Measurements from ENCODE around the gene KCNQ1. TPM values are rescaled to one million over a fixed set of nuclear protein-coding genes. Genes with fewer than 3 reads are reported as not detected.
"Not testable (repeated sequence)": the region's sequence is repeated elsewhere in the genome, so short reads cannot be mapped to it uniquely, and the experiment has no call there.

Gene KCNQ1
- total and polyA plus RNA-seq, 7 donors: 0.48 to 3.1 (median 1.1) TPM

- no peak for DNase-seq
- no peaks in the 10 kb centered on the region for H3K27me3 ChIP-seq (ENCODE audit: insufficient read depth in 3 of 3, low read length in 2 of 3)
- intact Hi-C loops (cut with DNase I): no loop called here
Observed at GRCh38 chr11:2612884-2613571, 168.2 kb downstream of the KCNQ1 start.

GRCh38 chr11:2621894-2622293 lies 177.1 kb downstream of the KCNQ1 start:
- no peak overlapping the region for H3K4me3 ChIP-seq
- no peak overlapping the region for H3K27ac ChIP-seq
- H3K4me1 ChIP-seq: no peaks in the 10 kb centered on the region
- no peaks in the 10 kb centered on the region for H3K36me3 ChIP-seq (ENCODE audit: insufficient read depth in 1 of 2, low read depth in 1 of 2)
- ATAC-seq (no peak), DNase-seq (no peak)
- WGBS, 3 donors: 24 to 29% (median 28%) methylated on average over 3 of the region's 3 CpGs
- no peak for TF ChIP-seq CTCF (IDR thresholded peaks at IDR 0.05)
- no peaks in the 10 kb centered on the region for H3K9me3 ChIP-seq
- no peaks in the 10 kb centered on the region for H3K27me3 ChIP-seq (ENCODE audit: insufficient read depth in 3 of 3, low read length in 2 of 3)
- intact Hi-C loops (cut with DNase I): no loop called here

More at GRCh38 chr11:2612884-2613571, 168.2 kb downstream of the KCNQ1 start:
- Histone ChIP-seq H3K36me3 (ENCODE audit: insufficient read depth in 1 of 2, low read depth in 1 of 2) (no peaks in the 10 kb centered on the region), H3K9me3 (peaks cover 7% of the 10 kb centered on the region), H3K27ac (no peak overlapping the region), H3K4me1 (no peaks in the 10 kb centered on the region), H3K4me3 (no peak overlapping the region)
- TF ChIP-seq CTCF (IDR thresholded peaks at IDR 0.05): no peak
- ATAC-seq: no peak
- WGBS, 3 donors: 79 to 82% (median 80%) methylated on average over 4 of the region's 4 CpGs

DNA sequence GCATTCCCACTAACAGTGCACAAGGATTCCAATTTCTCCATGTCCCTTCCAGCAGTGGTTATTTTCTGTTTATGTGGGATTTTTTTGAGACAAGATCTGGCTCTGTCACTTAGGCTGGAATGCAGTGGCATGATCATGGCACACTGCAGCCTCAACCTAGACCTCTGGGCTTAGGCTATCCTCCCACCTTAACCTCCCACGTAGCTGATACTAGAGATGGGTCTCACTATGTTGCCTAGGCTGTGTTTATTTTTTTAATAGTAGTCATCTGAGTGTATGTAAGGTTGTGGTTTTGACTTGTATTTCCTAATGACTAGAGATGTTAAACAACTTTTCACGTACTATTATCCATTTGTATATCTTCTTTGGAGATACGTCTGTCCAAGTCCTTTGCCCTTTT lies 180.4 kb downstream of the KCNQ1 start:
- H3K36me3 ChIP-seq (ENCODE audit: insufficient read depth in 1 of 2, low read depth in 1 of 2): no peaks in the 10 kb centered on the region
- H3K9me3 ChIP-seq: peaks cover 4% of the 10 kb centered on the region
- H3K4me1 ChIP-seq: no peaks in the 10 kb centered on the region
- WGBS, 3 donors: 59 to 63% (median 61%) methylated on average over 3 of the region's 3 CpGs
- intact Hi-C loops (cut with DNase I): no loop called here
- H3K27me3 ChIP-seq (ENCODE audit: insufficient read depth in 3 of 3, low read length in 2 of 3): no peaks in the 10 kb centered on the region
- no peak for ATAC-seq
- H3K27ac ChIP-seq: no peak overlapping the region
- H3K4me3 ChIP-seq: no peak overlapping the region
- DNase-seq: no peak
- TF ChIP-seq CTCF (IDR thresholded peaks at IDR 0.05): no peak

- H3K4me3 ChIP-seq: no peak overlapping the region
- no peaks in the 10 kb centered on the region for H3K27me3 ChIP-seq (ENCODE audit: insufficient read depth in 3 of 3, low read length in 2 of 3)
- intact Hi-C loops (cut with DNase I): no loop called here
- TF ChIP-seq CTCF (IDR thresholded peaks at IDR 0.05): no peak
- ATAC-seq (no peak), DNase-seq (no peak)
- peaks cover 43% of the 10 kb centered on the region for H3K9me3 ChIP-seq
- no peak overlapping the region for H3K27ac ChIP-seq
- whole genome bisulfite sequencing, 3 donors: 86 to 92% (median 90%) methylated on average over 1 of the region's 1 CpG
- H3K36me3 ChIP-seq (ENCODE audit: insufficient read depth in 1 of 2, low read depth in 1 of 2): no peaks in the 10 kb centered on the region
- H3K4me1 ChIP-seq: no peaks in the 10 kb centered on the region
Observed at GRCh38 chr11:2630679-2631078, 185.9 kb downstream of the KCNQ1 start.

GRCh38 chr11:2631161-2631560 lies 186.4 kb downstream of the KCNQ1 start:
- Histone ChIP-seq H3K27ac (no peak overlapping the region), H3K4me1 (no peaks in the 10 kb centered on the region), H3K9me3 (peaks cover 43% of the 10 kb centered on the region), H3K27me3 (ENCODE audit: insufficient read depth in 3 of 3, low read length in 2 of 3) (no peaks in the 10 kb centered on the region), H3K4me3 (no peak overlapping the region), H3K36me3 (ENCODE audit: insufficient read depth in 1 of 2, low read depth in 1 of 2) (no peaks in the 10 kb centered on the region)
- TF ChIP-seq CTCF (IDR thresholded peaks at IDR 0.05): no peak
- DNase-seq: no peak
- intact Hi-C loops (cut with DNase I): no loop called here
- WGBS, 3 donors: 52 to 67% (median 65%) methylated on average over 1 of the region's 1 CpG
- ATAC-seq: no peak

- 93 to 95% (median 95%) methylated on average over 11 to 13 of the region's 13 CpGs for WGBS, 3 donors
- peaks cover 44% of the 10 kb centered on the region for H3K9me3 ChIP-seq
- H3K27me3 ChIP-seq (ENCODE audit: insufficient read depth in 3 of 3, low read length in 2 of 3); H3K27ac ChIP-seq; intact Hi-C loops (cut with DNase I); H3K4me1 ChIP-seq; H3K36me3 ChIP-seq (ENCODE audit: insufficient read depth in 1 of 2, low read depth in 1 of 2); ATAC-seq; H3K4me3 ChIP-seq; DNase-seq: not testable (repeated sequence)
Observed at GRCh38 chr11:2639763-2640162, 195.0 kb downstream of the KCNQ1 start.

Data from psoas muscle (tissue), 8 donors.